GM12801 (cell line): ENCODE results near the gene SOD2.

ENCODE experiments used
- CTCF ChIP-seq: IDR thresholded peaks from one replicate; pipeline ENCODE4 v1.5.1; 2011; ENCODE audit warnings: control low read depth; ENCODE audit not compliant: insufficient read length; ENCODE audit errors: extremely low read depth

The SOD2 gene

GRCh38 chr6:159665868-159666635 is 27.0 kb downstream of the SOD2 start:
- TF ChIP-seq CTCF: no peak

GRCh38 chr6:159655409-159655988 is 37.5 kb downstream of the SOD2 start:
- no peak for TF ChIP-seq CTCF

- no peak for TF ChIP-seq CTCF
Measured at GRCh38 chr6:159654483-159655098, 38.5 kb downstream of the SOD2 start.

- TF ChIP-seq CTCF: no peak
Measured at GRCh38 chr6:159650314-159650713, 42.7 kb downstream of the SOD2 start.

- no peak for TF ChIP-seq CTCF
Measured at GRCh38 chr6:159649441-159649840, 43.6 kb downstream of the SOD2 start.

GRCh38 chr6:159646733-159647132 is 46.3 kb downstream of the SOD2 start:
- no peak for TF ChIP-seq CTCF

GRCh38 chr6:159646116-159646515 is 46.9 kb downstream of the SOD2 start:
- no peak for TF ChIP-seq CTCF
